ENCODE data around the gene PIP5KL1.

PIP5KL1 gene

DNA sequence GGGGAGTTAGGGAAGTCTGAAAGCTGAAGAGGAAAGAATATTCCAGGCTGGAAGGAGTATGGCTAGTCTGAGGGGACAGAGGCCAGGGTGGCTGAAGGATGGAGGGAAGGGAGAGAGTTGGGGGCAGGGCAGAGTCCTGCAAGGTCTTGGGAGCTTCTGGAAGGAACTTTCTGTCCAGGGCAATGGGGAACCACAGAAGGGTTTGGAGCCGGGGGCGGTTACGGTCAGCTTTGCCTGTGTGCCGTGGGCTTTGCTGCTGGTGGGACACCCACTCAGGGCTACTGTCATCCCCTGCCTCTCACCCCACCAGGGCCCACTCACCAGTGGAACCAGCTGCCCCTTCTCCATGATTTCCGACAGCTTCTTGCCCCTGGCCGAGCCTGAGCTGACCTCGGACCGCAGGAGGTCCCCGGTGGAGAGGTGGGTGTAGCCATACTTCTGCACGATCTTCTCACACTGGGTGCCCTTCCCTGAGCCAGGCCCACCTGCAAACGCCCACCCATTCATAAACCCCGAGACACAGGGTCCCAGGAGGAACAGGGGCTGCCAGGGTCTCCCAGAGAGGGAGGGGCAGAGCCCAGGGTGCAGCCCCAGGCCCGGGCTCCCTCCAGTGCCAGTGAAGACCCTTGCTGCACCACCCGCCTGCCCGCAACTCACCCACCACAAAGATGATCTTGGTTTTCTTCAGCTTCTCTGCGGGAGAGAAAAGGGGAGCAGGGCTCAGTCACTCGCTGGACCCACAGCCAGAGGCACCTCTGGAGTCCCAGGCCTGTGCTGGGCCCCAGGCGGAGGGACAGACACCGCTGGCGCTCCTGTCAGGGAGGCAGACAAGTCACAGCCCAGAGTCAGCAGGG, 58.0 kb downstream of the PIP5KL1 start:
- no peak for DNase-seq (ENCODE audit: low read depth, low spot score)

GRCh38 chr9:127871531-127871930, 59.0 kb downstream of the PIP5KL1 start:
- DNase-seq (ENCODE audit: low read depth, low spot score): no peak

GRCh38 chr9:127870887-127871286, 59.7 kb downstream of the PIP5KL1 start:
- no peak for DNase-seq (ENCODE audit: low read depth, low spot score)

Measured in smooth muscle cell of the brain vasculature (primary cell).